Measurements from ENCODE around the gene POU6F2. TPM values are rescaled to one million over a fixed set of nuclear protein-coding genes. Genes with fewer than 3 reads are reported as not detected.

The POU6F2 gene
- total RNA-seq, 1 experiment from 2014 or later = 2.9 TPM

GRCh38 chr7:39002755-39003154 is 25.0 kb downstream of the POU6F2 start:
- H3K4me3 Mint-ChIP-seq = no peak overlapping the region
- POLR2A ChIA-PET = no interaction called here
- ATAC-seq = no peak

GRCh38 chr7:39005036-39005435 is 27.3 kb downstream of the POU6F2 start:
- Mint-ChIP-seq H3K36me3 (no peaks in the 10 kb centered on the region), H3K4me3 (no peak overlapping the region), H3K9me3 (no peaks in the 10 kb centered on the region), H3K27ac (no peak overlapping the region; the same call in 1 of the 2 replicates), H3K27me3 (ENCODE audit: low read depth) (no peaks in the 10 kb centered on the region), H3K4me1 (peaks cover 6% of the 10 kb centered on the region)
- POLR2A ChIA-PET = no interaction called here
- CTCF ChIA-PET = no interaction called here
- ATAC-seq (no peak; the same call in 1 of the 2 replicates), DNase-seq (ENCODE audit: low spot score) (no peak)
- no peak for TF ChIP-seq ETV6 (CRISPR knock-in tag; IDR thresholded peaks at IDR 0.05)
- TF ChIP-seq CDX4 (CRISPR knock-in tag; IDR thresholded peaks at IDR 0.05; ENCODE audit: borderline replicate concordance) = no peak
- TF ChIP-seq ZNF232 (CRISPR knock-in tag; IDR thresholded peaks at IDR 0.05) = no peak
- no peak for TF ChIP-seq ZNF263 (CRISPR knock-in tag; IDR thresholded peaks at IDR 0.05; ENCODE audit: low read depth)
- no peak for TF ChIP-seq ZNF512 (CRISPR knock-in tag; IDR thresholded peaks at IDR 0.05; ENCODE audit: borderline replicate concordance)
- no peak for TF ChIP-seq PRDM15 (CRISPR knock-in tag; IDR thresholded peaks at IDR 0.05)
- TF ChIP-seq GRHL2 (CRISPR knock-in tag; IDR thresholded peaks at IDR 0.05; ENCODE audit: insufficient replicate concordance, severe bottlenecking) = no peak
- TF ChIP-seq ZSCAN18 (CRISPR knock-in tag; IDR thresholded peaks at IDR 0.05) = no peak
- no peak for TF ChIP-seq ZNF425 (CRISPR knock-in tag; conservative IDR thresholded peaks at IDR 0.05)
- TF ChIP-seq ZNF671 (CRISPR knock-in tag; IDR thresholded peaks at IDR 0.05) = no peak

More at GRCh38 chr7:39002755-39003154, 25.0 kb downstream of the POU6F2 start:
- H3K27me3 Mint-ChIP-seq (ENCODE audit: low read depth) = no peaks in the 10 kb centered on the region
- H3K36me3 Mint-ChIP-seq = no peaks in the 10 kb centered on the region
- peaks cover 6% of the 10 kb centered on the region for H3K4me1 Mint-ChIP-seq
- H3K9me3 Mint-ChIP-seq = peaks cover 3% of the 10 kb centered on the region; the same call in 1 of the 2 replicates
- CTCF ChIA-PET = no interaction called here
- DNase-seq (ENCODE audit: low spot score) = no peak
- H3K27ac Mint-ChIP-seq = no peak overlapping the region
- TF ChIP-seq SMAD4 (CRISPR knock-in tag; IDR thresholded peaks at IDR 0.05) = no peak
- no peak for TF ChIP-seq STAT6 (CRISPR knock-in tag; conservative IDR thresholded peaks at IDR 0.05; ENCODE audit: low read depth)
- TF ChIP-seq FOXK1 (CRISPR knock-in tag; IDR thresholded peaks at IDR 0.05) = no peak
- TF ChIP-seq IRF2 (CRISPR knock-in tag; IDR thresholded peaks at IDR 0.05; ENCODE audit: borderline replicate concordance, low read depth) = no peak
